ENCODE measurements around the gene KIF1A.
A peak's percentile ranks its signal among the peaks of the same experiment; 100 is the strongest.
"Not testable (repeated sequence)": the region's sequence is repeated elsewhere in the genome, so short reads cannot be mapped to it uniquely, and the experiment has no call there.

The KIF1A gene

GRCh38 chr2:240846309-240846708 is 26.3 kb upstream of the KIF1A start:
- DNase-seq, result not testable (repeated sequence)

DNA sequence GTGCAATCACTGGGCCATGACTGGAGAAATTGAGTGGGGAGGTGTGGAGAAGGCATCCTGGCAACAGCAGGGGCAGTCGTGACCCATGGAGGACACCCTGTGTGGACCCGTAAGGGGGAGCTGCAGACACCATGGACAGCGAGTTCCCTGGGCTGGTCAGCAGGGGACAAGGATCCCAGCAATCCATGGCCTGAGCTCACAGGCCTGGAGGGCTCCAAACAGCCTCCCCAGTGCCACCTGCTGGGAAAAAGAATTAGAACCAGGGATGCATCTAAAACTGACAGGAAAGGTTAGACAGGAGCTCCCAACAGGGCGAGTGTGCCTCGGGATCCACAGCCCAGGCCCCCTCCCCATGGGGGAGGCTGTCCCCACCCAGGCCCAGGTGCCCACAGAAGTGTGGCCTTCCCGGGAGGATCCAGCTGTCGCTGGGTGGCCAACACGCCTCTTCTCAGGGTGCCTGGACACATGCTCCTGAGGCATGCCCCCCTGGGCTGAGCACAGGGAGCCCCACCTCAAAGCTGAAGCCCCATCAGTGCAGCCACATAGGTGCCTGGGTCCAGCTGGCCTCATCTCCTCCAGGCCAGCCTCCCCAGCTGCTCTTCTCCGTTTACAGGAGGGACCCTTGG is 20.5 kb upstream of the KIF1A start:
- DNase-seq, result no peak

- DNase-seq, result no peak
Observed at GRCh38 chr2:240839152-240840143, 19.4 kb upstream of the KIF1A start.

DNA sequence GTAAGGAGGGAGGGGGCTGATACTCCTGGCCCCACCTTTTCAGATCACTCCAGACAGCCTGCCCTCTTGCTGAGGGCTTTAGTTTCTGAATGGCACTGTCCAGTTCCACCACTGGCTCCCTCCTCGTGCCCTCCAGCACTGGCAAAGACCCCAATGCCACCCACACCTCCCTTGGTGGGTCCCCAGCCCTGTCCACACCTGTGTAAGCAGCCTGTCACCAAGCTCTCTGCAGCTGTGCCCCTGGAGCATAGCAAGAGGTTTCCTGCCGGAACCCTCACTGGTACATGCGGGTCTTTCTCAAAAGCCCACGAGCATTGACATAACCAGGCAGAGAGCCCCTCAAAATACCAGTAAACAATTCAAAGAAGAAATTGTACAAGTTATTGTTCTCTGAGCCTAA is 17.6 kb upstream of the KIF1A start:
- DNase-seq, result no peak

GRCh38 chr2:240836781-240837467 is 16.9 kb upstream of the KIF1A start:
- DNase-seq, result no peak

GRCh38 chr2:240835528-240835927 is 15.5 kb upstream of the KIF1A start:
- DNase-seq, result no peak

DNA sequence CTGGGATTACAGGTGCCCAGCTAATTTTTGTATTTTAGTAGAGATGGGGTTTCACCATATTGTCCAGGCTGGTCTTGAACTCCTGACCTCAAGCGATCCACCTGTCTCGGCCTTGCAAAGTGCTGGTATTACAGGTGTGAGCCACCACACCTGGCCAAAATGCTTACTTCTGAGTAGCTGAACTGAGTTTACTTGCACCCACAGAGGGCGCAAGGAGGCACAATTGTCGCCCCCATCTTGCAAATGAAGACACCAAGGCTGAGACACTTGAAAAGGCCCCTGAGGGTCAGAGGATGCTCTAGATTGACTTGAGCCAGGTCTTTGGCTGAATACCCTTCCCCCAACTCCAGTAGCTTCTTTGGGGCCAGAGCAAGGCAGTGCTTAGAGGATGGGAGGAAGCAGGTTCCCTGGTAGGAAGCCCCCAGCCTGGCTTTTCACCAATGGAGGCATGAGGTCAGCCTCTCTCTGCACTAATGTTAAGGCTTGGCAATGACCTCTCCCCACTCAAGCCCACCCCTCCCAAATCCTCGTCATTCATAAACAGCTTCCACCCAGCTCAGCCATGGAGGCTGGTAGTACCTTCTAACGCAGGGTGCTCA is 14.5 kb upstream of the KIF1A start:
- no peak for DNase-seq

DNA sequence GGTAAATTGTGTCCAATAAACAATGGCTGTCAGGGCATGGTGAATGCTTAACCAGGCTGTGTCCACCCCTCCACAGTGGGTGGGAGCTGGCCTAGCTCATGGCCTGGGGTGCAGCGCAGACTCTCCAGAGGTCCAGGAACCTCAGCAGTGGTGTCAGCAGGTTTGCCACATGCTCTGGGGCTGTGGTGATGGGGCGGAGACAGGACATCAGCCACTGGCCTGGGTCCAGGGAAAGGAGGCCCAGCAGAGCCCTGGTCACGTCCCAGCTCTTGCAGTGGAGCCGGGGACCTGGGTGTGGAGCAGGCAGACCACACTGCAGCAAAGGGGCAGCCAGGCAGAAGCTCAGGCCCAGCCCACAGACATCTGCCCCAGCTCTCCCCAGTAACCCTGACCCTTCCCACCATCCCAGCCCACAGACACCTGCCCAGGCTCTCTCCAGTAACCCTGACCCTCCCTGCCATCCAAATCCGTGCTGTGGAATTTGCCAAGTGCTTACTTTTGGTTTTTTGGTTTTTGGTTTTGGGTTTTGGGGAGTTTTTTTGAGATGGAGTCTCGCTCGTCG is 13.8 kb upstream of the KIF1A start:
- no peak for DNase-seq

GRCh38 chr2:240832921-240833494 is 13.0 kb upstream of the KIF1A start:
- no peak for DNase-seq

DNA sequence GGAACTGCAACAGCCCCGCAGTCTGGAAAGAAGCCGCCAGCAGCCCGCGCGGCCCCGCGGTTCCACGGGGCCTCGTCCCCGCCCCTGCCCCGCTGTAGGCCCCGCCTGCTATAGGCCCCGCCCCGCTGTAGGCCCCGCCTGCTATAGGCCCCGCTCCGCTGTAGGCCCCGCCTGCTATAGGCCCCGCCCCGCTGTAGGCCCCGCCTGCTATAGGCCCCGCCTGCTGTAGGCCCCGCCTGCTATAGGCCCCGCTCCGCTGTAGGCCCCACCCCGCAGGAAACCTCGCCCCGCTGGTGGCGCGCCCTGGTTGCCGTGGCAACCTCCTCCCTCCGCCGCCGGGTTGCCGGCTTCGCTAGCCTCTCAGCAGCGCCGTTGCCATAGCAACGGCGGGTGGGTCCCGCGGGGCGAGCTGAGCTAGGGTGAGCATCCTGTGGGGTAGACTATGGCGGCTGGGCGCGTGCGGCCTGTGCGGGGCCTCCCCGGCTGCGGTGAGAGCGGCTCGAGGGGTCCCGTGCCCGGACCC is 12.2 kb upstream of the KIF1A start:
- DNase-seq, result peak; percentile 80 to 97 (median 92)

DNA sequence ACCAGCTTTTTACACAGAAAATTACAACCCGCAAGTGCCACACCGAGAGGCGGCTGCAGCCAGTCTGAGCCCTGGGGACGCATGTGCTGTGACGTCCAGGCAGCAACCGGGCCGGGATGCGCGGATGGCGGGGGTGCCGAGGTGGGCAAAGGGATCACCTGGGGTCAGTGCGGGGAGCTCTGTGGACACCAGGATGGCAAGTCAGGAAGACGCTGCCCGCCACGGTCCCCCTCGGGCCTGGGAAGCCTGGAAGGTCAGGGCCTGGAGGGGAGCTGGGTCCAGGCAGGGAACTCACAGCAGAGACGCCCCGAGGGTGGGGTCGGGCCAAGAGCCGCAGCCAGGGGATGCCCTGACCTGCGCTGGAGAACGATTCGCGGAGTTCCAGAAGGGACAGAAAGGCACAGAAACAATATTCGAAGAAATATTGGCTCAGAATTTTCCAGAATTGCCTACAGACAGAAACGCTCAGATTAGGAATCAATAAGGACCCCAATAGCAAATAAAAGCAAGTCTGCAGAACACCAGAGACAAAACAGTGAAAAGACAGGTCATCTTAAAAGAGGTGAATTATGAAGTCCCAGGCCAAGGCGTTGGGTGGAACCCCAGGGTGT is 11.7 kb upstream of the KIF1A start:
- no peak for DNase-seq

DNA sequence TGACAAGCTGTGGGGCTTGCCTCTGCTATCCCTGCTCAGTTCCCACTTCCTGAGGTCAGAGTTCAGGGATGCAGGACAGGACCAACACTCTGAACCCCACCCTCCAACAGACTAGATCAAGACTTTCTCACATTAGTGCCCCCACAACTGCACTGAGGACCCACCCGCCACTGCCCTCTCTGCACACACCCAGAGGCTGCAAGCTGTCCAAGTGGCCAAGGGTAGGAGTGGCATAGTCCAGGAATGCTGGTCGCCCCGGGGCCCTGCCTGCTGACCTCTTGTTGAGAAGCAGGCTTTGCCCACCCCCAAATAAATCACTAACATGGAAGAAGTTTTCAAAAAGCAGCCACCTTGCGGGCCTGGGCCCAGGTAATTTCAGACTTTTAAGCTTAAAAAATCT is 5.5 kb upstream of the KIF1A start:
- DNase-seq, result no peak

DNA sequence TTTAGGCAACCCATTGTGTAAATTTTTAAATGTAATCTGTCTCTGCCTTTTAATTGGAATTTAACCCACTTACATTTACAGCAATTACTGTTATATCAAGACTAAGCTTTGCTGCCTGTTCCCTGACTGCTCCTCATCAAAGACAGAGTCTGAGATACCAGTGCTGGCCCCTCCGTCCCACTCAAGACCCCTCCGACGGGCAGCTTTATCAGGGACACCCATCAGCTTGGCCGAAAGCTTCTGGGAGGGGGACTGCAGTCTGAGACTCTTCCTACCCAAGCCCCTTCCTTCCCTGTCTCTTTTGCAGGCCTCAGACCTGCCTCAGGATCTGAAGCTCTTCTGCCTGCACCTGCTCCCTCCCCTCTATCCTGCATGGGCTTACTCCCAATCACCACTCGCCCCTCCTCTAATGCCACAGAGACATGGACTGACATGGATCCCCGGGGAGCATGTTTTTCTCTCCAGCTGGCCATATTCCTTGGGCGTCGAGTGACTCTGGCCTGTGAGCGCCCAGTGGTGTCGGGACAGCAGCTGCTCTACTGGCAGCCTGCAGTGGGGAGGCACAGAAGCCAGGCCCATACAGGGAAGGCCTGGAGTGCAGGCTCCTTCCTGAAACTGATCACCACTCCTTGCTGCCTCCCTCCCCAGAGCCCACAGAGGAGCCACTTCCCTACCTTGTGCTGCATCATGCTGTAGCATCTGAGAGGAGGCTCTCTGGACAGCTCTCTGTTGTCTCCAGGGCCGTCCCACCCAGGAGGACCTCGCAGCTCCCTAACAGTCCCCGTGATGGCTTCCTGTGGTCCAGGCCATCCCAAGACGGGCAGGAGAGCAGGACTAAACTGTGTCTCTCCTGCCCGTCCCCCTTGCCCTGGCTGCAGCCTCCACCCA is 3.7 kb upstream of the KIF1A start:
- DNase-seq, result no peak

DNA sequence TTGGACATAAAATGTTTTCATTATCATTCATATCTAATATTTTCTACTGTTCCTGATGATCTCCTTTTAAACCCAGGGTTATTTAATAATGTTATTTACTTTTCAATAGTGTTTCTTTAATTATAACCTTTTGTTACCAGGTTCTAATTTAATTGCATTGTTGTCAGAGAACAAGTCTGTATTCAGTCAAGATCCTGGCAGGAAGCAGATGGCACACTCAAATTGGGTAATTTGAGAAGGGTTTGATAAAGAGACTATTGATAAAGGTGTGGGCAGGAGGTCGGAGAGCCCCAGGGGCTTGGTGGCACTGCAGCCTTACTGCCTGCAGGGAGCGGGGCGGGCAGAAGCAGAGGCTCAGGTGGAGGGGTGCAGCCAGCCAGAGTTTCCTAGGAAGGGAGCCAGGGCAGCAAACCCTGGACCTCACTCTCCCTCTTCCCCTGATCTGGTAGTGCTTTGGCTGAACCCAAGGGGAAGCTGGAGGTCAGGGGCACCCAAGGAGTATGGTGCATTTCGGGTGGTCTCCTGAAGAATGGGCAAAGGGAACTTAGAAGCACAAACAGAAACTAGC is 2.3 kb upstream of the KIF1A start:
- DNase-seq, result no peak

GRCh38 chr2:240821429-240821778 is 1.4 kb upstream of the KIF1A start:
- no peak for DNase-seq

DNA sequence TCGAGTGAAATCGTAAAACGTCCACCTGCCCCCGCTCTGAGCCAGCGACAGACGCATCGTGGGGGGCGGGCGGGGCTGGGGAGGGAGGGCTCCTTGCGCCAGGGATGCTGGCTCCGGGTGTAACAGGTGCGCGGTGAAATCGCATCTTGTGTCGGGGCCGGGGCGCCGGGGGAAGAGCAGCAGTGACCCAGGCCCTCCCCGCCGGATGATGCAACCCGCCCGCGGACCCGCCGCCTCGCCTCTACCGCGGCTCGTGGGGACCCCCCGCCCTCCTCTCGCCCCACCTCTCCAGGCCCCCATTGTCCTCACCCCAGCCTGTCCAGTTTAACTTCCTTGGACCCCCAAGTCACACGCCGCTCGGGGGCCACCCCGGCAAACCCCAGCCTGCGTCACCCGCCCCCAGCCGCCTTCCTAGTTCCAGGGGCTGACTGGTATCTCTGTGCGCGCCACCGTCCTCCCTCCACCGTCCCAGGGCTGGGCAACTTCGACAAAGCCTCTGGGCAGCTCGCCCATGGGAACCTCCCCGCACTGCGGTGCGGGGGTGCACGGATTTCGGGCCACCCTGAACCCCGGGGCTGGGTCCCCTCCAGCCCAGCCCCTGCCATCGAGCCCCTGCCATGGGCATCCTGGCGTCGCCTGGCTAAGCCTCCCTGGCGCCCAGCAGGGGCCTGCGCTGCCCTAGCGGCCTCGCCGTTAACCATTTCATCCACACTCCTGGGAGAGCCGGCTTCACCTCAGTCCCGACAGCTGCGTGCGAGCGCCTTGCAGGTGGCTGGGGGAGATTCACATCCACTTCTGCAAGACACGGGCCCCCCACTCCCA is 799 bp upstream of the KIF1A start:
- no peak for DNase-seq

- no peak for DNase-seq
Observed at GRCh38 chr2:240819126-240819857, 727 bp downstream of the KIF1A start.

DNA sequence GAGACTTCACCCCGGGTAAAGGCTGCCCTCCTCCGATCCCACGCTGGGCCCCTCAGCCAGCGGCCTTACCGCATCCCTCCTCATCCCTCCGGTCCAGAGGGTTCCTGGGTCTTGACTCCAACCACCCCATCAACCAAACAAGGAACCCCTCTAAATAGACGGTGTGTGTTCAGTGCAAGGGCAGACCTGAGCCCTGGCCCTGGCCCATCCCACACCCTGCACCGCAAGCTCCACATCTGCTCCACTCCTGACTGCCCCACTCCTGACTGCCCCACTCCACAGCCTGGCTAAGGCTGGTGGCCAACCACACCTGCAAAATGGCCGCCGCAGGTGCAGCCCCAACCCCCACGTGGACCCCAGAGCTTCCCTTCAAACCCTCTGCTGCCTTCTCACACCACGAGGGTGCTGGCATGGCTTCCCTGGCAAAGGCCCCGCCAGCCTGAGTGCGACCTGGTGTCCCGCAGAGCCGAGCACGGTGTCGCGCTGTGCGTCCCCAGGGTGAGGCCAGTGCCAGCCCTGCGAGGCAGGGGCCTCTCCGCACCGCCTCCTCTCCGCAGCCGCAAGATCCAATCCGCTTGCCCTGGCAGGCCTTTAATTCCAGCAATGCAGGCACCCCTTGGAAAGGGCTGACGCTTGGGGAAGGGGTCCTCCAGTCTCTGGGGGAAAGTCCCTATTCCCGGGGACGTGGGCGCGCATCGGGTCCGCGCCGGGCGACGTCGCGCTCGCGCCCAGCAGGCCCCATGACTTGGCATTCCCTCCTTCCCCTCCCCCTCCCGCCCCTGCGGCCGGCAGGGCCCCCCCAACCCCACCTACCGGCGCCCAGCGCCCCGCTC is 1.5 kb downstream of the KIF1A start:
- DNase-seq, result no peak

All from activated CD4-positive, CD25-positive, alpha-beta regulatory T cell (primary cell).